GM18951 (cell line): Measurements from ENCODE around the gene BEST1.

Experiments used
- POLR2A ChIP-seq: IDR thresholded peaks from 4 replicates; pipeline ENCODE4 v1.6.1; 2011; ENCODE audit warnings: mild to moderate bottlenecking; ENCODE audit not compliant: insufficient read length, insufficient read depth; ENCODE audit errors: extremely low read depth
- in situ Hi-C: fragments of 300-500 bp; cut with MboI; formaldehyde crosslinking; loops from one replicate; pipeline ENCODE4 v1.12.0; 2022; ENCODE audit warnings: low sequenced_read_pairs, mixed read lengths, inconsistent platforms; ENCODE audit not compliant: unreplicated experiment

BEST1 gene

DNA sequence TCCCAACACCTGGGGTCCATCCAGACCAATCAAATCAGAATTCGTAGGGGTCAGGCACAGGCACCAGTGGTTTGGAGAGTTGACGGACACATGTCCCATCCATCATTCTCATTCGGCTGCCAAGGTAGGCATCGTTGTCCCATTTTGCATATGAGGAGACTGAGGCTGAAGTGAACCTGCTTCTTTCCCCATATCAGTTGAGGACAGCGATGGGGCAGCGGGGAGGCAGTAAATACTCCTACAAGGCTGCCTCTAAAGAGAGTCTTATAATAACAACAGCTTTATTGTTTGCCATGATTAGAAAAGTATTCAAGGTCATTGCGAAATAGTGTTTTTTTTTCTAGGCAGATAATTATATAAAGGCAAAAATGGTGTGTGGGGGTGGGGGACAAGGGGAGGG, 1.6 kb upstream of the BEST1 start:
- in situ Hi-C loops, result no loop called here
- TF ChIP-seq POLR2A, result no peak

GRCh38 chr11:61949169-61950034, 749 bp upstream of the BEST1 start:
- in situ Hi-C loops, result loop anchor here (10.0 kb wide), 1 partner anchor 135 kb away; no protein-coding TSS in a partner anchor

GRCh38 chr11:61951484-61952135, 1.5 kb downstream of the BEST1 start:
- in situ Hi-C loops, result loop anchor here (10.0 kb wide), 1 partner anchor 133 kb away; no protein-coding TSS in a partner anchor
- TF ChIP-seq POLR2A, result no peak

More at GRCh38 chr11:61949169-61950034, 749 bp upstream of the BEST1 start:
- no peak for TF ChIP-seq POLR2A

- no peak for TF ChIP-seq POLR2A
- in situ Hi-C loops, result loop anchor here (10.0 kb wide), 1 partner anchor 132 kb away; no protein-coding TSS in a partner anchor
These were observed 2.7 kb downstream of the BEST1 start for GRCh38 chr11:61952882-61953281.

DNA sequence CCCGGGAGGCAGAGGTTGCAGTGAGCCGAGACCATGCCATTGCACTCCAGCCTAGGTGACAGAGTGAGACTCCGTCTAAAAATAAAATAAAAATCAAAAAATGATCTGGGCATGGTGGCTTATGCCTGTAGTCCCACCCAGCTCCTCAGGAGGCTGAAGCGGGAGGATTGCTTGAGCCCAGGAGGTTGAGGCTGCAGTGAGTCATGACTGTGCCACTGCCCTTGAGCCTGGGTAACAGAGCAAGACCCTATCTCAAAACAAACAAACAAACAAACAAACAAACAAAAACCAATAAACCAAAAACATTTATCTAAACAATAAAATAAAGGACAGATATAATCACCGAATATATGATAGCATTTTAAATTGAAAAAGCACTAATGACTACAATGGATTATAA, 3.5 kb downstream of the BEST1 start:
- in situ Hi-C loops, result loop anchor here (10.0 kb wide), 1 partner anchor 131 kb away; no protein-coding TSS in a partner anchor

GRCh38 chr11:61954106-61954850, 4.1 kb downstream of the BEST1 start:
- in situ Hi-C loops, result loop anchor here (10.0 kb wide), 1 partner anchor 131 kb away; no protein-coding TSS in a partner anchor
- no peak for TF ChIP-seq POLR2A

DNA sequence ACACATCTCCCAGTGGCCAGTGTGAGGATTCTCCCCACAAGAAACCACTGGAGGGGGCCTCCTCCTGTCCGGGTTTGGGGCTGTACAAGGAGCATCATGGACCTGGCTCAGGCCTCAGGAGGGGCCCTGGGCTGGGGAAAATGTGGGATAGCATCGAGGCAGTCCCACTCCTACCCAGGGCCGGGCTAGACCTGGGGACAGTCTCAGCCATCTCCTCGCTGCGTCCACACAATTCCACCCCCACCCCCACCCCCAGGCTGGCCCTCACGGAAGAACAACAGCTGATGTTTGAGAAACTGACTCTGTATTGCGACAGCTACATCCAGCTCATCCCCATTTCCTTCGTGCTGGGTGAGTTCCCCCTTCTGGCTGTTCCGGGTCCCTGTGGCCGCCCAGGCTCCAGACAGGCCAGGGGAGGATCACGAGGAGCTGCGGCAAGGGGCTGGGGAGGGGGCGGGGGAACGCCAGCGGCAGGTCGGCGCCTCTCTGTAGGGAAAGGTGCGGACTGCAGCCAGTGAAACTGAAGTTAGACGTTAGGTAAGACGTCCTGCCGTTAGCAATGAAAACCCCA, 4.8 kb downstream of the BEST1 start:
- no peak for TF ChIP-seq POLR2A
- in situ Hi-C loops, result loop anchor here (10.0 kb wide), 1 partner anchor 130 kb away; no protein-coding TSS in a partner anchor

DNA sequence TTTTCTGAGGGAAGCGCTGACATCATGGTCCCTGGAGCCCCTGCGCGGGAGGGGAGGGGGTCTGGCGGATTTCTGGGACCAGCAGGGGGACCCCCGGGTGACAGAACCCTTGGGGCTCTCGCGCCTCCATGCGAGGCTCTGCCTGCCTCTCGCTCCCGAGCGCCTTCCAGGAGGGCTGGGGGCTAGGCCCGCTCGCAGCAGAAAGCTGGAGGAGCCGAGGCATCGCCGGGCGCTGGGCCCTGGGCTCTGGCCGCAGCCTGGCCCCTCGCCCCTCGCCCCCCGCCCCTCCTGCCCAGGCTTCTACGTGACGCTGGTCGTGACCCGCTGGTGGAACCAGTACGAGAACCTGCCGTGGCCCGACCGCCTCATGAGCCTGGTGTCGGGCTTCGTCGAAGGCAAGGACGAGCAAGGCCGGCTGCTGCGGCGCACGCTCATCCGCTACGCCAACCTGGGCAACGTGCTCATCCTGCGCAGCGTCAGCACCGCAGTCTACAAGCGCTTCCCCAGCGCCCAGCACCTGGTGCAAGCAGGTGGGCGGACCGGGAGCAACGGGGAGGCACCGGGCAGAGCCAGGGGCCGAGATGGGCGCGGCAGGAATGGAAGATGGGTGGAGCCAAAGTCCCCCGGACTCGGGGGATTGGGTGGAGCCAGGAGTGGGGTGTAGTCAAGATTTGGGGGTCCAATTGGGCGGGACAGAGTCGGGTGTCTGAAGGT, 5.4 kb downstream of the BEST1 start:
- TF ChIP-seq POLR2A, result no peak
- in situ Hi-C loops, result loop anchor here (10.0 kb wide), 1 partner anchor 129 kb away; no protein-coding TSS in a partner anchor

GRCh38 chr11:61956191-61957020, 6.3 kb downstream of the BEST1 start:
- in situ Hi-C loops, result loop anchor here (10.0 kb wide), 1 partner anchor 128 kb away; no protein-coding TSS in a partner anchor
- TF ChIP-seq POLR2A, result no peak

GRCh38 chr11:61957021-61957770, 7.0 kb downstream of the BEST1 start:
- in situ Hi-C loops, result loop anchor here (10.0 kb wide), 1 partner anchor 128 kb away; no protein-coding TSS in a partner anchor
- TF ChIP-seq POLR2A, result no peak
